Bronchial epithelial cell (primary cell): ENCODE measurements around the gene NOP10. TPM values are rescaled to one million over a fixed set of nuclear protein-coding genes. Genes with fewer than 3 reads are reported as not detected.

Experiments used
- DNase-seq: peaks from one replicate; pipeline ENCODE4 v3.0.0-alpha.2; 2010; ENCODE audit warnings: low read depth
- FAIRE-seq: peaks from 2 replicates; lab custom pipeline; 2011; peaks lifted over from hg19 to GRCh38; lab: Jason Lieb, UNC
- H3K27me3 ChIP-seq: 2 replicates; pipeline ENCODE4 v1.5.1; 2011; ENCODE audit warnings: low read length; ENCODE audit not compliant: control insufficient read depth, insufficient read depth
- H3K36me3 ChIP-seq: 2 replicates; pipeline ENCODE4 v1.5.1; 2011; ENCODE audit warnings: low read length; ENCODE audit not compliant: control insufficient read depth, insufficient read depth
- H3K4me3 ChIP-seq: 2 replicates; pipeline ENCODE4 v1.5.1; 2011; ENCODE audit warnings: mild to moderate bottlenecking, low read depth, low read length, control low read depth
- total RNA-seq: library from RNA; depleted of rRNA; stranded (reverse); fragments of >200 nt; gene quantifications from 2 replicates; pipeline ENCODE4 v1.2.1, GENCODE V29; 2014
- TF ChIP-seq, protein P1 (sequence below): IDR thresholded peaks from 2 replicates; pipeline ENCODE4 v1.5.1; 2011; ENCODE audit warnings: mild to moderate bottlenecking, moderate library complexity, low read length, control low read depth, inconsistent platforms; ENCODE audit not compliant: insufficient read depth, severe bottlenecking

Gene NOP10
- total RNA-seq, 1 donor from 2014 or later, result 187 TPM

GRCh38 chr15:34318277-34319079, 24.5 kb downstream of the NOP10 start:
- DNase-seq (peak; percentile 88), FAIRE-seq (peak; percentile 64)
- H3K27me3 ChIP-seq, result no peaks in the 10 kb centered on the region
- no peaks in the 10 kb centered on the region for H3K36me3 ChIP-seq
- TF ChIP-seq, protein P1, sequence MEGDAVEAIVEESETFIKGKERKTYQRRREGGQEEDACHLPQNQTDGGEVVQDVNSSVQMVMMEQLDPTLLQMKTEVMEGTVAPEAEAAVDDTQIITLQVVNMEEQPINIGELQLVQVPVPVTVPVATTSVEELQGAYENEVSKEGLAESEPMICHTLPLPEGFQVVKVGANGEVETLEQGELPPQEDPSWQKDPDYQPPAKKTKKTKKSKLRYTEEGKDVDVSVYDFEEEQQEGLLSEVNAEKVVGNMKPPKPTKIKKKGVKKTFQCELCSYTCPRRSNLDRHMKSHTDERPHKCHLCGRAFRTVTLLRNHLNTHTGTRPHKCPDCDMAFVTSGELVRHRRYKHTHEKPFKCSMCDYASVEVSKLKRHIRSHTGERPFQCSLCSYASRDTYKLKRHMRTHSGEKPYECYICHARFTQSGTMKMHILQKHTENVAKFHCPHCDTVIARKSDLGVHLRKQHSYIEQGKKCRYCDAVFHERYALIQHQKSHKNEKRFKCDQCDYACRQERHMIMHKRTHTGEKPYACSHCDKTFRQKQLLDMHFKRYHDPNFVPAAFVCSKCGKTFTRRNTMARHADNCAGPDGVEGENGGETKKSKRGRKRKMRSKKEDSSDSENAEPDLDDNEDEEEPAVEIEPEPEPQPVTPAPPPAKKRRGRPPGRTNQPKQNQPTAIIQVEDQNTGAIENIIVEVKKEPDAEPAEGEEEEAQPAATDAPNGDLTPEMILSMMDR, result no peak
- peak overlapping the region; percentile 47 for H3K4me3 ChIP-seq

GRCh38 chr15:34314491-34315490, 28.1 kb downstream of the NOP10 start:
- FAIRE-seq (no peak), DNase-seq (no peak)
- Histone ChIP-seq H3K27me3 (no peaks in the 10 kb centered on the region), H3K4me3 (no peak overlapping the region), H3K36me3 (no peaks in the 10 kb centered on the region)
- TF ChIP-seq, protein P1, result no peak

GRCh38 chr15:34311563-34311962, 31.4 kb downstream of the NOP10 start:
- TF ChIP-seq, protein P1, result no peak
- Histone ChIP-seq H3K27me3 (no peaks in the 10 kb centered on the region), H3K36me3 (no peaks in the 10 kb centered on the region), H3K4me3 (no peak overlapping the region)
- no peak for DNase-seq
- FAIRE-seq, result no peak

DNA sequence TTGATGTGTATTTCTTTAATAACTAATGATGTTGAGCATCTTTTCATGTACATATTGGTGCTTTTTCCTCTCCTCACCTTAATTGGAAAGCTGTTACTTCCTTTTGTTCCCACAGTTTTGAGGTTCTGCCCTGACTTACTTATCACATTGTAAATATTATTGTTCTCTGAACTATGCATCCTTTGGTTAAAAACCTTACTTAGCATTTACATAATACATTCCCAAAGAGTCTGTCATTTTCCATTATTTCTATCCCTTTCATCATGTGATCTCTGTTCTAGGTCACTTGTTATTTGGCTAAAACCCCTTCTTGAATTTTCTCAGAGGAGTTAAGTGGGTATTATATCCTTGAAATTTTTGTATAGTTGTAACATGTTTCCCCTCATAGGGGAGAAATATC, 38.3 kb downstream of the NOP10 start:
- no peaks in the 10 kb centered on the region for H3K36me3 ChIP-seq

DNA sequence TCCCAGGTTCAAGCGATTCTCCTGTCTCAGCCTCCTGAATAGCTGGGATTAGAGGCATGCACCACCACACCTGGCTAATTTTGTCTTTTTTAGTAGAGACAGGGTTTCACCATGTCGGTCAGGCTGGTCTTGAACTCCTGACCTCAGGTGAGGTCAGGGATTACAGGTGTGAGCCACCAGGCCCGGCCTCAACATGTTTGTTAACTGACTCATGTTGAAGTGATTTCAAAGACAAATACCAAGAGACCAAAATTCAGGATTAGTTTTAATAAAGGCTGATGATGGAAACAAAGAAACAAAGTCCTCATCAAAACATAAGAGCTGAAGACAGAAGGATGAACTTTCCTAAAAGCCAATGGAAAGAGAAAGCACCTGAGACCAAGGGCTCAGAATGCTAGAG, 41.9 kb downstream of the NOP10 start:
- TF ChIP-seq, protein P1, result no peak
- no peaks in the 10 kb centered on the region for H3K36me3 ChIP-seq
- FAIRE-seq, result no peak
- H3K4me3 ChIP-seq, result no peak overlapping the region
- H3K27me3 ChIP-seq, result no peaks in the 10 kb centered on the region
- peak; percentile 59 for DNase-seq

More for the DNA sequence above, 38.3 kb downstream of the NOP10 start:
- TF ChIP-seq, protein P1, result no peak
- no peak overlapping the region for H3K4me3 ChIP-seq
- FAIRE-seq (no peak), DNase-seq (peak; percentile 36)
- H3K27me3 ChIP-seq, result no peaks in the 10 kb centered on the region
